CD8-positive, alpha-beta memory T cell (primary cell): ENCODE measurements around the gene HS3ST5. TPM values are rescaled to one million over a fixed set of nuclear protein-coding genes. Genes with fewer than 3 reads are reported as not detected.

Experiments
- CTCF ChIA-PET: fragments of 350-600 bp; sonication (Branson Sonifier 250); formaldehyde crosslinking; loops from one replicate; lab custom pipeline; 2021; ENCODE audit warnings: antibody characterized with exemption; lab: Charles Lee
- POLR2A ChIA-PET: fragments of 350-600 bp; sonication (Branson Sonifier 250); formaldehyde crosslinking; loops from one replicate; lab custom pipeline; 2021; ENCODE audit warnings: antibody characterized with exemption; lab: Charles Lee
- DNase-seq, 5 donors: peaks; one replicate each; pipeline versions ENCODE4 v3.0.0 to v3.0.0-alpha.2; 2020 to 2022; ENCODE audit warnings: mixed read lengths in 1 of 5
- H3K27ac ChIP-seq: one replicate; pipeline ENCODE4 v1.7.0; 2013; ENCODE audit warnings: low read depth, mild to moderate bottlenecking, low read length, moderate library complexity
- H3K27me3 ChIP-seq: 2 replicates; pipeline ENCODE4 v1.7.0; 2013; ENCODE audit warnings: low read length, mild to moderate bottlenecking; ENCODE audit not compliant: insufficient read depth, poor library complexity, severe bottlenecking
- H3K36me3 ChIP-seq: 2 replicates; pipeline ENCODE4 v1.7.0; 2013; ENCODE audit warnings: mild to moderate bottlenecking, low read length, moderate library complexity; ENCODE audit not compliant: insufficient read depth
- H3K4me1 ChIP-seq: 2 replicates; pipeline ENCODE4 v1.7.0; 2013; ENCODE audit warnings: mild to moderate bottlenecking, low read length, moderate library complexity; ENCODE audit not compliant: insufficient read depth
- H3K4me3 ChIP-seq: 2 replicates; pipeline ENCODE4 v1.7.0; 2013; ENCODE audit warnings: mild to moderate bottlenecking, low read length
- H3K9me3 ChIP-seq: 2 replicates; pipeline ENCODE4 v1.7.0; 2013; ENCODE audit warnings: mild to moderate bottlenecking, low read length
- H3K27ac Mint-ChIP-seq, 8 donors: one replicate each; pipeline ENCODE4 v1.8.0; 2020 to 2021; ENCODE audit warnings: mixed read lengths in 8 of 8, mild to moderate bottlenecking in 6 of 8, inconsistent platforms in 3 of 8, moderate library complexity in 3 of 8
- H3K27me3 Mint-ChIP-seq, 2 donors: one replicate each; pipeline ENCODE4 v1.8.0; 2020 to 2021; ENCODE audit warnings: mixed read lengths in 2 of 2, mild to moderate bottlenecking in 1 of 2, moderate library complexity in 1 of 2
- H3K36me3 Mint-ChIP-seq, 3 donors: one replicate each; pipeline ENCODE4 v1.8.0; 2020 to 2021; ENCODE audit warnings: mixed read lengths in 3 of 3, inconsistent platforms in 1 of 3, mild to moderate bottlenecking in 1 of 3
- H3K4me1 Mint-ChIP-seq, 3 donors: one replicate each; pipeline ENCODE4 v1.8.0; 2020 to 2021; ENCODE audit warnings: mixed read lengths in 3 of 3, inconsistent platforms in 1 of 3, mild to moderate bottlenecking in 1 of 3
- H3K4me3 Mint-ChIP-seq, 7 donors: one replicate each; pipeline ENCODE4 v1.8.0; 2020 to 2021; ENCODE audit warnings: mixed read lengths in 7 of 7, mild to moderate bottlenecking in 6 of 7, moderate library complexity in 4 of 7, inconsistent platforms in 2 of 7
- H3K9me3 Mint-ChIP-seq, 5 donors: one replicate each; pipeline ENCODE4 v1.8.0; 2020 to 2022; ENCODE audit warnings: mixed read lengths in 5 of 5, mild to moderate bottlenecking in 3 of 5, moderate library complexity in 2 of 5, inconsistent platforms in 1 of 5
- polyA plus RNA-seq: library from polyadenylated mRNA; unstranded; fragments of 300-500 nt; fragmentation: Illumina TruSeq; gene quantifications from one replicate; pipeline ENCODE4 v1.2.3, GENCODE V29; 2021
- total RNA-seq, 2 experiments: library from RNA; stranded (reverse); gene quantifications; one replicate each; pipeline ENCODE4 v1.2.3, GENCODE V29; 2021

Gene HS3ST5
- total and polyA plus RNA-seq, 3 experiments from 2014 or later: not detected

DNA sequence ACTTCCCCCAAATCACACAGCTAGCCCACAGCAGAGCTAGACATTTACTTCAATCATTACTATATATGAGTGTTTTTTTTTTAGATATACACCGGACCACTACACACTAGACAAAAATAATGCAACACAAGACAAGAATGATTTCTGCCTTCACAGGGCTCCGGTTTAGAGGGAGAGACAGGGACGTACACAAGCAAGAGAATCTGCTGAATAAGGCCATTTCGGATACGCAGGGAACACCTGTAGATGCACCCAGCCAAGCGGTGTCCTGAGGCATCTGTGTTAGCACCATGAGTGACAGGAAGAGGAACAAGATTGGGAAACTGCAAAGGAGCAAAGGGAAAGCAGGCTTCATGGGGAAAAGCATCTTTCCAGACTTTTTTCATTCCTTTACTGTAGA lies 45.7 kb downstream of the HS3ST5 start:
- H3K9me3 Mint-ChIP-seq: peaks cover 0 to 4% (median 0%) of the 10 kb centered on the region in 5 donors
- peaks cover 0 to 1% of the 10 kb centered on the region in 2 donors for H3K27me3 Mint-ChIP-seq
- H3K4me1 Mint-ChIP-seq: no peaks in the 10 kb centered on the region
- H3K9me3 ChIP-seq: no peaks in the 10 kb centered on the region
- H3K27me3 ChIP-seq: no peaks in the 10 kb centered on the region
- no peaks in the 10 kb centered on the region for H3K4me1 ChIP-seq
- POLR2A ChIA-PET: no interaction called here
- no peak overlapping the region for H3K4me3 ChIP-seq
- no peaks in the 10 kb centered on the region for H3K36me3 ChIP-seq
- H3K27ac ChIP-seq: no peak overlapping the region
- no peak for DNase-seq
- H3K27ac Mint-ChIP-seq: no peak overlapping the region
- H3K36me3 Mint-ChIP-seq: no peaks in the 10 kb centered on the region
- no peak overlapping the region for H3K4me3 Mint-ChIP-seq
- CTCF ChIA-PET: no interaction called here

GRCh38 chr6:114292431-114292830 lies 50.4 kb downstream of the HS3ST5 start:
- Histone ChIP-seq H3K9me3 (no peaks in the 10 kb centered on the region), H3K4me1 (no peaks in the 10 kb centered on the region), H3K4me3 (no peak overlapping the region), H3K27me3 (no peaks in the 10 kb centered on the region), H3K36me3 (no peaks in the 10 kb centered on the region), H3K27ac (no peak overlapping the region)
- Mint-ChIP-seq H3K36me3 (no peaks in the 10 kb centered on the region), H3K9me3 (no peaks in the 10 kb centered on the region), H3K27ac (no peak overlapping the region), H3K4me3 (no peak overlapping the region), H3K4me1 (no peaks in the 10 kb centered on the region), H3K27me3 (peaks cover 0 to 1% of the 10 kb centered on the region in 2 donors)
- POLR2A ChIA-PET: no interaction called here
- no peak for DNase-seq
- CTCF ChIA-PET: no interaction called here

- H3K36me3 ChIP-seq: no peaks in the 10 kb centered on the region
- POLR2A ChIA-PET: no interaction called here
- CTCF ChIA-PET: no interaction called here
- H3K27ac ChIP-seq: no peak overlapping the region
- no peaks in the 10 kb centered on the region for H3K9me3 ChIP-seq
- H3K27me3 ChIP-seq: no peaks in the 10 kb centered on the region
- no peaks in the 10 kb centered on the region for H3K4me1 Mint-ChIP-seq
- no peaks in the 10 kb centered on the region for H3K4me1 ChIP-seq
- H3K4me3 Mint-ChIP-seq: no peak overlapping the region
- no peaks in the 10 kb centered on the region for H3K36me3 Mint-ChIP-seq
- peaks cover 0 to 1% of the 10 kb centered on the region in 2 donors for H3K27me3 Mint-ChIP-seq
- H3K27ac Mint-ChIP-seq: no peak overlapping the region
- no peaks in the 10 kb centered on the region for H3K9me3 Mint-ChIP-seq
- no peak for DNase-seq
- no peak overlapping the region for H3K4me3 ChIP-seq
These were observed 51.4 kb downstream of the HS3ST5 start for GRCh38 chr6:114291428-114291827.

GRCh38 chr6:114290864-114291263 lies 52.0 kb downstream of the HS3ST5 start:
- no peaks in the 10 kb centered on the region for H3K4me1 Mint-ChIP-seq
- H3K4me1 ChIP-seq: no peaks in the 10 kb centered on the region
- no peaks in the 10 kb centered on the region for H3K36me3 ChIP-seq
- CTCF ChIA-PET: no interaction called here
- peaks cover 0 to 1% of the 10 kb centered on the region in 2 donors for H3K27me3 Mint-ChIP-seq
- no peak overlapping the region for H3K4me3 Mint-ChIP-seq
- no peaks in the 10 kb centered on the region for H3K9me3 Mint-ChIP-seq
- POLR2A ChIA-PET: no interaction called here
- H3K27ac ChIP-seq: no peak overlapping the region
- no peaks in the 10 kb centered on the region for H3K27me3 ChIP-seq
- H3K9me3 ChIP-seq: no peaks in the 10 kb centered on the region
- no peak overlapping the region for H3K27ac Mint-ChIP-seq
- no peak overlapping the region for H3K4me3 ChIP-seq
- no peaks in the 10 kb centered on the region for H3K36me3 Mint-ChIP-seq
- DNase-seq: no peak

DNA sequence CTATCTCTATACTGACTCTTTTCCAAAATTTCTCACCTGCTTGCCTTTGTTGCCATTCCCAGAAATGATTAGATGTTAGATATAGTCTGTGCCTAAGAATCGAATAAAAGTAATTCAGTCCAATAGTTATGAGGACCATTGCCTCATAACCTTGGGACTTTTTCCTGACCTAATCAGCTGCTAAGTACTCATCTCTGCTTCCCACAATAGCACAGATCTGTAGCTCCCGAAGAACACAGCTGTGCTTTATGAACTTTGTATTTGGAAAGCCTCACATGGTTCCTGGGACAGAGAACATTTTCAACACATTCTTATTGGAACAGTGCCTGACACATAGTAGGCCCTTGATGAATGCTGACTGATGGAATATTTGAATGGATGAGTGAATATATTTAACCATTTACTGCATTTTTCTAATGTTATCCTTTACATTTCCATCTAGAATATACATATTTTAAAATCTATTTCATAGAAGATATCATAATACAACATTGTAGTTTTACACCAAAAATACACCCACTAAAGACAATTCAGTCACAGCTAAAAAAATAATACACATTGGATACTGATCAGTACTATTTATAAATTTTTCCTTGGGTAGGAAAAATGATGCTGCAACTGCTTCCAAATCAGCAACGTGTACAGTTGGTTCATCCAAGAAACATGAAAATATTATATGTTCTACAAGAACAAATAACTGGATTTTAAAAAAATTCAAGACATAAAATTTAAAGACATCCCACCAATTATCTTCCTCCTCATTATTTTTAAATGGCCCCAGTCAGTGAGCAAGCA lies 53.9 kb downstream of the HS3ST5 start:
- H3K4me3 ChIP-seq: no peak overlapping the region
- Mint-ChIP-seq H3K27ac (no peak overlapping the region), H3K36me3 (no peaks in the 10 kb centered on the region), H3K27me3 (peaks cover 0 to 1% of the 10 kb centered on the region in 2 donors), H3K4me1 (no peaks in the 10 kb centered on the region), H3K4me3 (no peak overlapping the region), H3K9me3 (no peaks in the 10 kb centered on the region)
- no peak overlapping the region for H3K27ac ChIP-seq
- ChIA-PET CTCF (no interaction called here), POLR2A (no interaction called here)
- no peak for DNase-seq
- H3K36me3 ChIP-seq: no peaks in the 10 kb centered on the region
- H3K4me1 ChIP-seq: no peaks in the 10 kb centered on the region
- H3K9me3 ChIP-seq: no peaks in the 10 kb centered on the region
- no peaks in the 10 kb centered on the region for H3K27me3 ChIP-seq

DNA sequence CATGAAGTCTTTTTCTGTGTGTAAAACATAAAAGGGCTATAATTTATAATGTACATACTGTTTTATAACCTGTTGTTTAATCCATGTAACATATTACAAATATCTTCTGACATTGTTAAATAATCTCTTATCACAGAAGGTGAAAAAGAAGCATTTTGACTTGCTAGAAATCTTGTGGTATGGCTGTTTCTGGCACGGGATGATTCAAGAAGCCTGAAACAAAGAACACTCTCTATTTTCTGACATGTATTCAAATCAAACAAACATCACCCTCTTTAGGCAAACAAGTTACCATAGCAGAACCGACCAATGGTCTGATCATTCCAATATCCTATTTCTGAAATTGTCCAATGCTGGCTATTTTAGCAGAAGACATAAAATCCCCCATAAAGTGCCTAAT lies 55.4 kb downstream of the HS3ST5 start:
- Mint-ChIP-seq H3K27ac (no peak overlapping the region), H3K27me3 (peaks cover 0 to 1% of the 10 kb centered on the region in 2 donors), H3K36me3 (no peaks in the 10 kb centered on the region), H3K9me3 (no peaks in the 10 kb centered on the region), H3K4me1 (no peaks in the 10 kb centered on the region), H3K4me3 (no peak overlapping the region)
- ChIA-PET POLR2A (no interaction called here), CTCF (no interaction called here)
- Histone ChIP-seq H3K4me1 (no peaks in the 10 kb centered on the region), H3K27me3 (no peaks in the 10 kb centered on the region), H3K27ac (no peak overlapping the region), H3K36me3 (no peaks in the 10 kb centered on the region), H3K9me3 (no peaks in the 10 kb centered on the region), H3K4me3 (no peak overlapping the region)
- DNase-seq: no peak

DNA sequence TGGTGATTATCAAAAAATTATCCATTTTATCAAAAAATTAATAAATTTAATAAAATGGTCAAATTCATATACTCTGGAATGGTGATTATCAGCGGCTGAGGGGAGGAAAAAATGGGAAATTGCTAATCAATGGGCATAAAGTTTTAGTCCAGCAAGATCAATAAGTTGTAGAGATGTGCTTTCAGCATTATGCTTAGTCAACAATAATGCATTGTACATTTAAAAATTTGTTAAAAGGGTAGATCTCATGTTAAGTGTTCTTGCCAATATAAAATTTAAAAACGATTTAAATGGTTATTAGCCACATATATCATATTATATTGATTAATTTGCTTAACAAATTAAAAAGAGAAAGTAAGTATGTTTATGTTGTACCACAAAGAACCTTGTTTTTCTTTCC lies 56.6 kb downstream of the HS3ST5 start:
- no peak for DNase-seq
- Histone ChIP-seq H3K4me1 (no peaks in the 10 kb centered on the region), H3K4me3 (no peak overlapping the region), H3K27me3 (no peaks in the 10 kb centered on the region), H3K9me3 (no peaks in the 10 kb centered on the region), H3K27ac (no peak overlapping the region), H3K36me3 (no peaks in the 10 kb centered on the region)
- Mint-ChIP-seq H3K36me3 (no peaks in the 10 kb centered on the region), H3K4me1 (no peaks in the 10 kb centered on the region), H3K4me3 (no peak overlapping the region), H3K9me3 (peaks cover 0 to 1% (median 0%) of the 10 kb centered on the region in 5 donors), H3K27me3 (peaks cover 0 to 1% of the 10 kb centered on the region in 2 donors), H3K27ac (no peak overlapping the region)
- ChIA-PET CTCF (no interaction called here), POLR2A (no interaction called here)

DNA sequence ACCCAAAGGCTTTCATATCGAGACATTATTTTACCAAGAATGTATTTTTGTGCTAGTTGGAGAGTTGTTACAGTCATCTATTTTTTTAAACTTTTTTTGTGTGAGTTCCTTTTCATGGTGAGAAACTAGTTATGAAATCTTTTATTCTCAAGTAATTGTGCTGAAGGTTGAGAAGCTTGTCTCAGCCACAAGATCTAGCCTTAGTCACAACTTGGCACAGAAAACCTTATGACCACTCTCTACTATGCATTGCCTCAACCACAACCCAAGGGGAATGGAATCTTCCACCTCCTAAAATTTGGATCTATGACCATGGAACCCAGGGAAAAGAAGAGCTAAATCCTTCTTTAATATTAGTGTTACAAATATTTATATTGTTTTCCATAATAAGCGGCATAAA lies 58.5 kb downstream of the HS3ST5 start:
- Mint-ChIP-seq H3K9me3 (peaks cover 0 to 4% (median under 1%) of the 10 kb centered on the region in 5 donors), H3K36me3 (no peaks in the 10 kb centered on the region), H3K4me1 (no peaks in the 10 kb centered on the region), H3K4me3 (no peak overlapping the region), H3K27me3 (peaks cover 0 to 3% of the 10 kb centered on the region in 2 donors), H3K27ac (no peak overlapping the region)
- Histone ChIP-seq H3K9me3 (no peaks in the 10 kb centered on the region), H3K27ac (no peak overlapping the region), H3K27me3 (no peaks in the 10 kb centered on the region), H3K4me3 (no peak overlapping the region), H3K4me1 (no peaks in the 10 kb centered on the region), H3K36me3 (no peaks in the 10 kb centered on the region)
- no peak for DNase-seq
- ChIA-PET POLR2A (no interaction called here), CTCF (no interaction called here)
